GM12891 (cell line): ENCODE data around the gene TMED1.

Experiments
- POLR2A ChIP-seq: IDR thresholded peaks from 2 replicates; pipeline ENCODE4 v1.6.1; 2011; ENCODE audit warnings: low read depth, low read length, control low read depth
- POLR2AphosphoS5 ChIP-seq: IDR thresholded peaks from 2 replicates; pipeline ENCODE4 v1.6.1; 2011; ENCODE audit warnings: low read depth, low read length, control low read depth
- POU2F2 ChIP-seq: IDR thresholded peaks from 2 replicates; pipeline ENCODE4 v1.6.1; 2011; ENCODE audit warnings: low read depth, mild to moderate bottlenecking, control low read depth, low read length, moderate library complexity
- SPI1 ChIP-seq: IDR thresholded peaks from 2 replicates; pipeline ENCODE4 v1.6.1; 2011; ENCODE audit warnings: low read depth, low read length, control low read depth
- TAF1 ChIP-seq: IDR thresholded peaks from 2 replicates; pipeline ENCODE4 v1.6.1; 2011; ENCODE audit warnings: low read depth, low read length, control low read depth

- no peak for TF ChIP-seq POLR2A
- no peak for TF ChIP-seq POLR2AphosphoS5
- TF ChIP-seq TAF1: no peak
- no peak for TF ChIP-seq SPI1
- no peak for TF ChIP-seq POU2F2
Measured at GRCh38 chr19:10854350-10855089, 18.5 kb upstream of the TMED1 start.
